Panc1 (cell line): ENCODE data around the gene ECEL1. TPM values are rescaled to one million over a fixed set of nuclear protein-coding genes. Genes with fewer than 3 reads are reported as not detected.

ENCODE experiments used
- ATAC-seq: fragments of 200-7000 bp; cut with Tn5 transposase; 2 replicates; pipeline ENCODE4 v1.9.1; 2020; ENCODE audit warnings: mild to moderate bottlenecking, moderate library complexity
- BruUV-seq: library from RNA; stranded (reverse); fragments of 400-500 nt; replicated peaks from 2 replicates; lab custom pipeline; 2021; lab: Mats Ljungman, UMichigan
- CTCF ChIA-PET: fragments of 300-600 bp; sonication (Branson Sonifier 250); formaldehyde crosslinking; loops from one replicate; lab custom pipeline; 2022; ENCODE audit warnings: antibody characterized with exemption; lab: Charles Lee
- POLR2A ChIA-PET: fragments of 300-600 bp; sonication (Branson Sonifier 250); formaldehyde crosslinking; loops from one replicate; lab custom pipeline; 2022; ENCODE audit warnings: antibody characterized with exemption; lab: Charles Lee
- DNase-seq: peaks from one replicate; pipeline ENCODE4 v3.0.0-alpha.2; 2010; ENCODE audit warnings: low read depth, low spot score
- H3K27ac ChIP-seq: 2 replicates; pipeline ENCODE4 v1.5.1; 2011; ENCODE audit warnings: mild to moderate bottlenecking, low read length, inconsistent platforms
- H3K27me3 ChIP-seq: fragments of 200-500 bp; sonication (Bioruptor generic); 2 replicates; pipeline ENCODE4 v1.6.0; 2014; ENCODE audit warnings: low read length, inconsistent platforms; ENCODE audit not compliant: control insufficient read depth, insufficient read depth
- H3K36me3 ChIP-seq: fragments of 200-500 bp; sonication (Bioruptor generic); 2 replicates; pipeline ENCODE4 v1.5.1; 2014; ENCODE audit warnings: inconsistent platforms, mild to moderate bottlenecking, low read length, moderate library complexity; ENCODE audit not compliant: control insufficient read depth, insufficient read depth
- H3K4me1 ChIP-seq: 2 replicates; pipeline ENCODE4 v1.5.1; 2011; ENCODE audit warnings: inconsistent platforms, mild to moderate bottlenecking, low read length, moderate library complexity; ENCODE audit not compliant: control insufficient read depth, insufficient read depth
- H3K4me3 ChIP-seq, 2 experiments: 2 replicates each; pipeline ENCODE4 v1.5.1; 2011 to 2012; ENCODE audit warnings: low read depth in 2 of 2, low read length in 2 of 2, mild to moderate bottlenecking in 2 of 2, inconsistent platforms in 1 of 2, moderate library complexity in 1 of 2
- H3K9me3 ChIP-seq: fragments of 200-500 bp; sonication (Bioruptor generic); 2 replicates; pipeline ENCODE4 v1.5.1; 2014; ENCODE audit warnings: low read depth, mild to moderate bottlenecking, inconsistent platforms, low read length, moderate library complexity; ENCODE audit not compliant: control insufficient read depth, insufficient read depth
- CTCF ChIP-seq: fragments of 450-650 bp; IDR thresholded peaks from 2 replicates; pipeline ENCODE4 v1.5.1; 2017; ENCODE audit warnings: mild to moderate bottlenecking
- POLR2AphosphoS5 ChIP-seq: IDR thresholded peaks from 2 replicates; pipeline ENCODE4 v1.6.1; 2012; ENCODE audit warnings: mild to moderate bottlenecking, low read depth, low read length, moderate library complexity
- REST ChIP-seq, 2 experiments: IDR thresholded peaks; 2 replicates each; pipeline ENCODE4 v1.6.1; 2011 to 2012; ENCODE audit warnings: low read depth in 2 of 2, control low read depth in 1 of 2, low read length in 1 of 2, mild to moderate bottlenecking in 1 of 2, moderate library complexity in 1 of 2; ENCODE audit not compliant: insufficient read depth in 1 of 2
- SIN3A ChIP-seq: IDR thresholded peaks from 2 replicates; pipeline ENCODE4 v1.6.1; 2012; ENCODE audit warnings: low read depth, mild to moderate bottlenecking, low read length, moderate library complexity, borderline replicate concordance; ENCODE audit not compliant: insufficient read depth
- TCF7L2 ChIP-seq: IDR thresholded peaks from 2 replicates; pipeline ENCODE4 v1.6.1; 2011; ENCODE audit warnings: mild to moderate bottlenecking, low read depth, low read length, inconsistent platforms
- in situ Hi-C: cut with HindIII; loops from 2 replicates; pipeline ENCODE4 v1.10.0; 2016; ENCODE audit warnings: low sequenced_read_pairs, low pct_unique_long_range_greater_than_20kb
- intact Hi-C: fragments of 100-400 bp; cut with micrococcal nuclease; formaldehyde crosslinking; loops from one replicate; pipeline ENCODE4 v1.10.0; 2022; ENCODE audit not compliant: unreplicated experiment
- total RNA-seq: library from RNA; stranded (reverse); gene quantifications from one replicate; pipeline ENCODE4 v1.2.1, GENCODE V29; 2021; ENCODE audit not compliant: unreplicated experiment

The ECEL1 gene
- total RNA-seq, 1 experiment from 2014 or later = 2.9 TPM

- POLR2A ChIA-PET = no interaction called here
- Histone ChIP-seq H3K9me3 (no peaks in the 10 kb centered on the region), H3K4me3 (no peak overlapping the region), H3K36me3 (no peaks in the 10 kb centered on the region), H3K27ac (no peak overlapping the region), H3K4me1 (no peaks in the 10 kb centered on the region), H3K27me3 (no peaks in the 10 kb centered on the region; the same call in 1 of the 2 replicates)
- CTCF ChIA-PET = no interaction called here
- in situ Hi-C loops (no loop called here), intact Hi-C loops (no loop called here)
- TF ChIP-seq TCF7L2 = no peak
- no peak for TF ChIP-seq REST (IDR thresholded peaks at IDR 0.05; ENCODE audit: insufficient read depth in 1 of 2, low read depth in 2 of 2, low read length in 1 of 2)
- TF ChIP-seq POLR2AphosphoS5 = no peak
- TF ChIP-seq SIN3A = no peak
- no peak for TF ChIP-seq CTCF
- DNase-seq = no peak
- no peak for ATAC-seq
- BruUV-seq = no TSS peak
These were observed 1.7 kb downstream of the ECEL1 start for GRCh38 chr2:232485757-232486557.

DNA sequence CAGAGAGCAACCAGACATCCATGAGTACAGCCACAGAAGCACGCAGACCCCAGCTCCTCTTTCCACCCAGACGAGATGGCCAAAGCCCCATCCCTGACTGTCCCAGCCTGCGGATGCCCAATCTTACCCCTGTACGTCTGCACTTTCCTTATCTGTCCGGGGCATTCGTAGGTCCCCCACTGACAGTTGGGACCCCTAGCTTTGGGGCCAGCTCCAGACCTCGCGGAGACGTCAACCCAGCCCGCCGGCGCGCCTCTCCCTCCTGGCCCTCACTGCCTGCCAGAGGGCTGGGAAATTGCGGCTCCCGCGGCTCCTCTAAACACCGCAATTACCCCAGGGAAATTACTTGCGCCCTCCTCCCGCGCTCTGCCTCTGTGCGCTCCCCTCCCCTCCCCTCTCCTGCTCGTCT is 2.3 kb downstream of the ECEL1 start:
- no peak for TF ChIP-seq POLR2AphosphoS5
- TF ChIP-seq CTCF = no peak
- no peak for TF ChIP-seq SIN3A
- TF ChIP-seq REST (IDR thresholded peaks at IDR 0.05; ENCODE audit: insufficient read depth in 1 of 2, low read depth in 2 of 2, low read length in 1 of 2) = no peak
- no peak for TF ChIP-seq TCF7L2
- Histone ChIP-seq H3K27ac (no peak overlapping the region), H3K4me3 (no peak overlapping the region), H3K27me3 (no peaks in the 10 kb centered on the region; the same call in 1 of the 2 replicates), H3K4me1 (no peaks in the 10 kb centered on the region), H3K36me3 (no peaks in the 10 kb centered on the region), H3K9me3 (no peaks in the 10 kb centered on the region)
- CTCF ChIA-PET = no interaction called here
- in situ Hi-C loops (no loop called here), intact Hi-C loops (no loop called here)
- POLR2A ChIA-PET = interaction anchor here (1.1 kb wide), 1 partner anchor 10 kb away, joined by 4 read pairs; no protein-coding TSS in a partner anchor
- no TSS peak for BruUV-seq
- ATAC-seq (no peak), DNase-seq (no peak)
